ENCODE measurements around the gene C18orf63. TPM values are rescaled to one million over a fixed set of nuclear protein-coding genes. Genes with fewer than 3 reads are reported as not detected.

The C18orf63 gene
- total RNA-seq, 1 experiment from 2014 or later = not detected

GRCh38 chr18:74389991-74390390 is 74.4 kb downstream of the C18orf63 start:
- TF ChIP-seq EZH2 (IDR thresholded peaks at IDR 0.05) = no peak
- no peak for TF ChIP-seq CBX3 (IDR thresholded peaks at IDR 0.05; ENCODE audit: low read depth)
- TF ChIP-seq ZBTB33 (IDR thresholded peaks at IDR 0.05; ENCODE audit: extremely low read depth, insufficient replicate concordance, low read length) = no peak
- BruUV-seq (replicated peaks) = no TSS peak
- peaks cover 29% of the 10 kb centered on the region for H3K27me3 ChIP-seq (ENCODE audit: insufficient read depth, low read length)

GRCh38 chr18:74390900-74391299 is 75.3 kb downstream of the C18orf63 start:
- Histone ChIP-seq H3K4me2 (ENCODE audit: low read length) (no peak overlapping the region), H3K36me3 (ENCODE audit: control insufficient read depth in 1 of 2, insufficient read depth in 2 of 2, low read length in 2 of 2) (no peaks in the 10 kb centered on the region), H3K27me3 (ENCODE audit: insufficient read depth, low read length) (peaks cover 31% of the 10 kb centered on the region), H3K9me2 (ENCODE audit: insufficient read depth) (no peaks in the 10 kb centered on the region), H2AFZ (ENCODE audit: low read depth, low read length, poor library complexity, severe bottlenecking) (no peak overlapping the region), H3K4me1 (ENCODE audit: control insufficient read depth in 1 of 2, insufficient read depth in 2 of 2, low read length in 2 of 2) (no peaks in the 10 kb centered on the region), H4K20me1 (ENCODE audit: insufficient read depth) (no peaks in the 10 kb centered on the region), H3K9ac (ENCODE audit: low read length) (no peak overlapping the region), H3K9me3 (ENCODE audit: control insufficient read depth in 1 of 2, insufficient read depth in 1 of 2, low read depth in 1 of 2, low read length in 2 of 2) (no peaks in the 10 kb centered on the region), H3K79me2 (ENCODE audit: insufficient read depth, low read length) (no peaks in the 10 kb centered on the region), H3K4me3 (replicated peaks in 1 of 2; ENCODE audit: low read depth in 1 of 2, low read length in 2 of 2) (no peak overlapping the region), H3K27ac (ENCODE audit: low read depth, low read length) (no peak overlapping the region)
- ATAC-seq (no peak), DNase-seq (ENCODE audit: low read depth, low spot score) (no peak)
- ChIA-PET RAD21 (ENCODE audit: low non-redundant PET in 1 of 2, low total read pairs in 2 of 2, uncharacterized antibody in 2 of 2, unreplicated experiment in 2 of 2) (no interaction called here), POLR2A (no interaction called here), CTCF (no interaction called here)
- no peak for TF ChIP-seq CEBPB (IDR thresholded peaks at IDR 0.05; ENCODE audit: low read depth)
- no peak for TF ChIP-seq ZNF274 (IDR thresholded peaks at IDR 0.05; ENCODE audit: low read depth, low read length)
- BruUV-seq (replicated peaks) = no TSS peak
- intact Hi-C loops (cut with micrococcal nuclease) = no loop called here

More at GRCh38 chr18:74389991-74390390, 74.4 kb downstream of the C18orf63 start:
- Histone ChIP-seq H3K9me2 (ENCODE audit: insufficient read depth) (no peaks in the 10 kb centered on the region), H3K4me1 (ENCODE audit: control insufficient read depth in 1 of 2, insufficient read depth in 2 of 2, low read length in 2 of 2) (no peaks in the 10 kb centered on the region), H3K27ac (ENCODE audit: low read depth, low read length) (no peak overlapping the region), H3K4me3 (replicated peaks in 1 of 2; ENCODE audit: low read depth in 1 of 2, low read length in 2 of 2) (no peak overlapping the region), H3K9ac (ENCODE audit: low read length) (no peak overlapping the region), H2AFZ (ENCODE audit: low read depth, low read length, poor library complexity, severe bottlenecking) (no peak overlapping the region), H3K9me3 (ENCODE audit: control insufficient read depth in 1 of 2, insufficient read depth in 1 of 2, low read depth in 1 of 2, low read length in 2 of 2) (no peaks in the 10 kb centered on the region), H3K36me3 (ENCODE audit: control insufficient read depth in 1 of 2, insufficient read depth in 2 of 2, low read length in 2 of 2) (no peaks in the 10 kb centered on the region), H3K79me2 (ENCODE audit: insufficient read depth, low read length) (no peaks in the 10 kb centered on the region), H4K20me1 (ENCODE audit: insufficient read depth) (no peaks in the 10 kb centered on the region), H3K4me2 (ENCODE audit: low read length) (no peak overlapping the region)
- intact Hi-C loops (cut with micrococcal nuclease) = no loop called here
- RAD21 ChIA-PET (ENCODE audit: low non-redundant PET in 1 of 2, low total read pairs in 2 of 2, uncharacterized antibody in 2 of 2, unreplicated experiment in 2 of 2) = no interaction called here
- POLR2A ChIA-PET = no interaction called here
- DNase-seq (ENCODE audit: low read depth, low spot score) (no peak), ATAC-seq (no peak)
- CTCF ChIA-PET = no interaction called here

Data from HCT116 (cell line).